HepG2 (cell line): Measurements from ENCODE around the gene RHBDF2. TPM values are rescaled to one million over a fixed set of nuclear protein-coding genes. Genes with fewer than 3 reads are reported as not detected.

ENCODE experiments used
- HNF4G ChIP-seq, 2 experiments: sonication (generic) in 1 of 2; formaldehyde crosslinking in 1 of 2; IDR thresholded peaks; 2 replicates each; pipeline versions ENCODE4 v1.4.0 to v1.6.1; 2011 to 2020; ENCODE audit warnings: borderline replicate concordance in 2 of 2, low read depth in 2 of 2, mild to moderate bottlenecking in 2 of 2, low read length in 1 of 2, missing genetic modification reagents in 1 of 2, moderate library complexity in 1 of 2
- HOXA7 ChIP-seq: sonication (generic); formaldehyde crosslinking; IDR thresholded peaks from 2 replicates; pipeline ENCODE4 v1.8.1; 2022; ENCODE audit warnings: mild to moderate bottlenecking, missing genetic modification reagents, moderate library complexity
- KAT7 ChIP-seq: IDR thresholded peaks from 2 replicates; pipeline ENCODE4 v1.6.1; 2018; ENCODE audit warnings: borderline replicate concordance, missing compliant biosample characterization
- KAT8 ChIP-seq: IDR thresholded peaks from 2 replicates; pipeline ENCODE4 v1.6.1; 2016; ENCODE audit warnings: missing genetic modification reagents, missing compliant biosample characterization
- MIER3 ChIP-seq: IDR thresholded peaks from 2 replicates; pipeline ENCODE4 v1.6.1; 2016; ENCODE audit warnings: missing compliant biosample characterization, borderline replicate concordance
- NCOR1 ChIP-seq: fragments of 200-600 bp; sonication (generic); IDR thresholded peaks from 2 replicates; pipeline ENCODE4 v1.7.0; 2017; ENCODE audit warnings: antibody characterized with exemption, low read length, borderline replicate concordance
- PCBP2 ChIP-seq: fragments of 200-400 bp; formaldehyde crosslinking; optimal IDR thresholded peaks from 2 replicates; pipeline ENCODE3; 2018; ENCODE audit warnings: low read length, low read depth; ENCODE audit not compliant: poor library complexity, severe bottlenecking
- RXRB ChIP-seq: IDR thresholded peaks from 2 replicates; pipeline ENCODE4 v1.6.1; 2016; ENCODE audit warnings: borderline replicate concordance, missing genetic modification reagents, missing compliant biosample characterization
- SMAD3 ChIP-seq: sonication (generic); formaldehyde crosslinking; IDR thresholded peaks from 2 replicates; pipeline ENCODE4 v1.4.0; 2020; ENCODE audit warnings: missing genetic modification reagents
- TOE1 ChIP-seq: sonication (generic); formaldehyde crosslinking; IDR thresholded peaks from 2 replicates; pipeline ENCODE4 v1.4.0; 2020; ENCODE audit warnings: mild to moderate bottlenecking, missing genetic modification reagents
- ZNF282 ChIP-seq: fragments of 450-650 bp; IDR thresholded peaks from 2 replicates; pipeline ENCODE4 v1.6.1; 2018; ENCODE audit not compliant: partially characterized antibody
- ZNF30 ChIP-seq: sonication (generic); formaldehyde crosslinking; IDR thresholded peaks from 2 replicates; pipeline ENCODE4 v1.5.0; 2020; ENCODE audit warnings: mild to moderate bottlenecking, missing genetic modification reagents
- ZNF441 ChIP-seq: sonication (generic); formaldehyde crosslinking; IDR thresholded peaks from 2 replicates; pipeline ENCODE4 v1.7.0; 2021; ENCODE audit warnings: missing genetic modification reagents, borderline replicate concordance
- ZNF510 ChIP-seq: sonication (generic); formaldehyde crosslinking; IDR thresholded peaks from 2 replicates; pipeline ENCODE4 v1.4.0; 2020; ENCODE audit warnings: low read depth, mild to moderate bottlenecking, missing genetic modification reagents
- ZSCAN12 ChIP-seq: sonication (generic); formaldehyde crosslinking; IDR thresholded peaks from 2 replicates; pipeline ENCODE4 v1.9.0; 2021; ENCODE audit warnings: mild to moderate bottlenecking, missing genetic modification reagents
- polyA plus RNA-seq, 8 experiments: library from polyadenylated mRNA; depleted of rRNA in 3 of 8; stranded (reverse) in 7 of 8; unstranded in 1 of 8; fragments of >200 nt; fragmentation: Illumina TruSeq in 4 of 8; extraction: Trizol in 4 of 8; gene quantifications; 2 replicates each; pipeline versions ENCODE4 v1.2.1 to v1.2.3, GENCODE V29; 2011 to 2016; ENCODE audit warnings: low read depth in 4 of 8, missing spikeins in 1 of 8, mixed read lengths in 1 of 8; ENCODE audit not compliant: insufficient read depth in 1 of 8
- total RNA-seq, 5 experiments: library from RNA; depleted of rRNA; stranded (reverse); fragments of >200 nt; fragmentation: Illumina TruSeq; extraction: Trizol; gene quantifications; 2 replicates each; pipeline ENCODE4 v1.2.3, GENCODE V29; 2016; ENCODE audit warnings: low read depth in 1 of 5
- TF ChIP-seq, protein P1 (sequence below): sonication (generic); formaldehyde crosslinking; IDR thresholded peaks from 2 replicates; pipeline ENCODE4 v1.4.0; 2020; ENCODE audit warnings: missing genetic modification reagents
- TF ChIP-seq, protein P2 (sequence below): sonication (generic); formaldehyde crosslinking; IDR thresholded peaks from 2 replicates; pipeline ENCODE4 v1.4.0; 2020; ENCODE audit warnings: missing genetic modification reagents, mild to moderate bottlenecking, borderline replicate concordance
- TF ChIP-seq, protein P3 (sequence below): sonication (generic); formaldehyde crosslinking; IDR thresholded peaks from 2 replicates; pipeline ENCODE4 v1.8.1; 2023; ENCODE audit warnings: mild to moderate bottlenecking, missing genetic modification reagents
- TF ChIP-seq, protein P4 (sequence below): sonication (generic); formaldehyde crosslinking; IDR thresholded peaks from 2 replicates; pipeline ENCODE4 v1.8.0; 2023; ENCODE audit warnings: mild to moderate bottlenecking, missing genetic modification reagents

The RHBDF2 gene
- total and polyA plus RNA-seq, 2 of the 13 experiments (the other 11 are each of a cell fraction or from before 2014, with no cell fraction given) = 7.8 to 24.2 TPM

DNA sequence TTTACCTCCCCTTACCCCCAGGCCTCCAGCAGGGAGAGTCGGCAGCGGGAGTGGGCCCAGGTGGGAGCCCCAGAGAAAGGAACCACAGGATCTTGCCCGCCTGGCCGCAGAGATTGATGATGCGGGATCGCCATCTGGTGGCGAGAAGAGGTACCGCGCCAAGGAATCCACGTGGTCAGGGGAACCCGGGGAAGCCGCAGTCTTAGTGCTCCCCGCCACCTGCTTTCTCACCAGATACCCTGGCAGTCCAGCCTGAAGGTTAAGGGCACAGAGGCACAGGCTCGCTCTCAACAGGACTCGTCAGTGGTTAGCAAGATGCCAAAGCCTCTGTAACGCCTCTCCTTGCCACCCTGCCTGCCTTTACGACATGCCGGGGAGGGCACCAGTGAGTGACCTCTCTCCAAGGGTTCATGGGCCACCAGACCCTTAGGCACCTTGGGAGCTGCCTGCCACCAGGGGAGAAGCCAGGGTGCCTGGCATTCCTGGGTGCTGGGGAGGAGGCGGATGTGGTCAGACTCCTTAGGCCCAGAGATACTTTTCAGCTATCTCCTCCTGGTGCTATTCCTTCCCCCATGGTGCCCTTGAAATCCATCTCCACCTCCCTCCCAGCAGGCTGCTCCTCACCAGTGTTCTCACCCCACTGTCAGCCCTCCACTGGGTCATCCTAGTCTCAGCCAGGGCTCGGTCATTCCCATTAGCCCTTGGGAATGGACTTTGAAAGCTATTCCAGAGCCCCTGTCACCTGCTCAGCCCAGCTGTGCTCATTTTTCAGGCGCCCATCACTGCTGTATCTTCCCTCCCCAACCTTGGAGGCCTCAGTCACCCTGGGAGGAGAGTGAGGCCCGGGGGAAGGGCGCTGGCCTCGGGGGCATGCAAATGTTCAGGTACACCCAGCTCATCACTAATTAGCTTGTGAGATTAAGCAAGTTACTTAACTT is 5.5 kb upstream of the RHBDF2 start (continued):
- TF ChIP-seq, protein P1, sequence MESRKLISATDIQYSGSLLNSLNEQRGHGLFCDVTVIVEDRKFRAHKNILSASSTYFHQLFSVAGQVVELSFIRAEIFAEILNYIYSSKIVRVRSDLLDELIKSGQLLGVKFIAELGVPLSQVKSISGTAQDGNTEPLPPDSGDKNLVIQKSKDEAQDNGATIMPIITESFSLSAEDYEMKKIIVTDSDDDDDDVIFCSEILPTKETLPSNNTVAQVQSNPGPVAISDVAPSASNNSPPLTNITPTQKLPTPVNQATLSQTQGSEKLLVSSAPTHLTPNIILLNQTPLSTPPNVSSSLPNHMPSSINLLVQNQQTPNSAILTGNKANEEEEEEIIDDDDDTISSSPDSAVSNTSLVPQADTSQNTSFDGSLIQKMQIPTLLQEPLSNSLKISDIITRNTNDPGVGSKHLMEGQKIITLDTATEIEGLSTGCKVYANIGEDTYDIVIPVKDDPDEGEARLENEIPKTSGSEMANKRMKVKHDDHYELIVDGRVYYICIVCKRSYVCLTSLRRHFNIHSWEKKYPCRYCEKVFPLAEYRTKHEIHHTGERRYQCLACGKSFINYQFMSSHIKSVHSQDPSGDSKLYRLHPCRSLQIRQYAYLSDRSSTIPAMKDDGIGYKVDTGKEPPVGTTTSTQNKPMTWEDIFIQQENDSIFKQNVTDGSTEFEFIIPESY (CRISPR knock-in tag) = peak; percentile 33; the same call in 1 of the 2 replicates
- TF ChIP-seq SMAD3 (CRISPR knock-in tag) = peak; percentile 78
- TF ChIP-seq, protein P2, sequence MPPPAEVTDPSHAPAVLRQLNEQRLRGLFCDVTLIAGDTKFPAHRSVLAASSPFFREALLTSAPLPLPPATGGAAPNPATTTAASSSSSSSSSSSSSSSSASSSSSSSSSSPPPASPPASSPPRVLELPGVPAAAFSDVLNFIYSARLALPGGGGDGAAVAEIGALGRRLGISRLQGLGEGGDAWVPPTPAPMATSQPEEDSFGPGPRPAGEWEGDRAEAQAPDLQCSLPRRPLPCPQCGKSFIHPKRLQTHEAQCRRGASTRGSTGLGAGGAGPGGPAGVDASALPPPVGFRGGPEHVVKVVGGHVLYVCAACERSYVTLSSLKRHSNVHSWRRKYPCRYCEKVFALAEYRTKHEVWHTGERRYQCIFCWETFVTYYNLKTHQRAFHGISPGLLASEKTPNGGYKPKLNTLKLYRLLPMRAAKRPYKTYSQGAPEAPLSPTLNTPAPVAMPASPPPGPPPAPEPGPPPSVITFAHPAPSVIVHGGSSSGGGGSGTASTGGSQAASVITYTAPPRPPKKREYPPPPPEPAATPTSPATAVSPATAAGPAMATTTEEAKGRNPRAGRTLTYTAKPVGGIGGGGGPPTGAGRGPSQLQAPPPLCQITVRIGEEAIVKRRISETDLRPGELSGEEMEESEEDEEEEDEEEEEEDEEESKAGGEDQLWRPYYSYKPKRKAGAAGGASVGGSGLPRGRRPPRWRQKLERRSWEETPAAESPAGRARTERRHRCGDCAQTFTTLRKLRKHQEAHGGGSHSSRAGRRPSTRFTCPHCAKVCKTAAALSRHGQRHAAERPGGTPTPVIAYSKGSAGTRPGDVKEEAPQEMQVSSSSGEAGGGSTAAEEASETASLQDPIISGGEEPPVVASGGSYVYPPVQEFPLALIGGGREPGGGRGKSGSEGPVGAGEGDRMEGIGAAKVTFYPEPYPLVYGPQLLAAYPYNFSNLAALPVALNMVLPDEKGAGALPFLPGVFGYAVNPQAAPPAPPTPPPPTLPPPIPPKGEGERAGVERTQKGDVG (CRISPR knock-in tag) = 0 out of 2 replicates have a peak, but pooled peaks have one; percentile 27
- TF ChIP-seq, protein P3, sequence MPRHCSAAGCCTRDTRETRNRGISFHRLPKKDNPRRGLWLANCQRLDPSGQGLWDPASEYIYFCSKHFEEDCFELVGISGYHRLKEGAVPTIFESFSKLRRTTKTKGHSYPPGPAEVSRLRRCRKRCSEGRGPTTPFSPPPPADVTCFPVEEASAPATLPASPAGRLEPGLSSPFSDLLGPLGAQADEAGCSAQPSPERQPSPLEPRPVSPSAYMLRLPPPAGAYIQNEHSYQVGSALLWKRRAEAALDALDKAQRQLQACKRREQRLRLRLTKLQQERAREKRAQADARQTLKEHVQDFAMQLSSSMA (CRISPR knock-in tag) = 0 out of 2 replicates have a peak, but pooled peaks have one; percentile 37
- no peak for TF ChIP-seq KAT8 (CRISPR knock-in tag)
- no peak for TF ChIP-seq PCBP2
- no peak for TF ChIP-seq TOE1 (CRISPR knock-in tag)
- TF ChIP-seq HNF4G (IDR thresholded peaks at IDR 0.05; ENCODE audit: borderline replicate concordance, low read depth, low read length) = 0 out of 2 replicates have a peak, but pooled peaks have one; percentile 38
- no peak for TF ChIP-seq HNF4G (CRISPR knock-in tag; IDR thresholded peaks at IDR 0.05; ENCODE audit: borderline replicate concordance, low read depth)
- 0 out of 2 replicates have a peak, but pooled peaks have one; percentile 34 for TF ChIP-seq KAT7 (CRISPR knock-in tag)
- no peak for TF ChIP-seq ZSCAN12 (CRISPR knock-in tag)
- TF ChIP-seq ZNF441 (CRISPR knock-in tag) = peak; percentile 65; the same call in 1 of the 2 replicates
- TF ChIP-seq, protein P4, sequence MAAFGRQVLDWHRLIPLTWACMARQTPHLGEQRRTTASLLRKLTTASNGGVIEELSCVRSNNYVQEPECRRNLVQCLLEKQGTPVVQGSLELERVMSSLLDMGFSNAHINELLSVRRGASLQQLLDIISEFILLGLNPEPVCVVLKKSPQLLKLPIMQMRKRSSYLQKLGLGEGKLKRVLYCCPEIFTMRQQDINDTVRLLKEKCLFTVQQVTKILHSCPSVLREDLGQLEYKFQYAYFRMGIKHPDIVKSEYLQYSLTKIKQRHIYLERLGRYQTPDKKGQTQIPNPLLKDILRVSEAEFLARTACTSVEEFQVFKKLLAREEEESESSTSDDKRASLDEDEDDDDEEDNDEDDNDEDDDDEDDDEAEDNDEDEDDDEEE = 0 out of 2 replicates have a peak, but pooled peaks have one; percentile 84
- peak; percentile 75 for TF ChIP-seq RXRB (CRISPR knock-in tag)
- TF ChIP-seq ZNF30 (CRISPR knock-in tag) = peak; percentile 46; the same call in 1 of the 2 replicates
- no peak for TF ChIP-seq HOXA7 (CRISPR knock-in tag)
- TF ChIP-seq ZNF282 = no peak
- TF ChIP-seq ZNF510 (CRISPR knock-in tag) = no peak
- TF ChIP-seq NCOR1 = no peak
- TF ChIP-seq MIER3 (CRISPR knock-in tag) = peak; percentile 74; the same call in 1 of the 2 replicates
